CD4-positive, alpha-beta T cell treated with Interleukin-4 for 1 hour (primary cell): ENCODE results near the gene CDS1.
"Not testable (repeated sequence)": the region's sequence is repeated elsewhere in the genome, so short reads cannot be mapped to it uniquely, and the experiment has no call there.

Experiments used
- DNase-seq, 2 donors: peaks; one replicate each; pipeline ENCODE4 v3.0.0-alpha.2; 2020 to 2022

Gene CDS1

DNA sequence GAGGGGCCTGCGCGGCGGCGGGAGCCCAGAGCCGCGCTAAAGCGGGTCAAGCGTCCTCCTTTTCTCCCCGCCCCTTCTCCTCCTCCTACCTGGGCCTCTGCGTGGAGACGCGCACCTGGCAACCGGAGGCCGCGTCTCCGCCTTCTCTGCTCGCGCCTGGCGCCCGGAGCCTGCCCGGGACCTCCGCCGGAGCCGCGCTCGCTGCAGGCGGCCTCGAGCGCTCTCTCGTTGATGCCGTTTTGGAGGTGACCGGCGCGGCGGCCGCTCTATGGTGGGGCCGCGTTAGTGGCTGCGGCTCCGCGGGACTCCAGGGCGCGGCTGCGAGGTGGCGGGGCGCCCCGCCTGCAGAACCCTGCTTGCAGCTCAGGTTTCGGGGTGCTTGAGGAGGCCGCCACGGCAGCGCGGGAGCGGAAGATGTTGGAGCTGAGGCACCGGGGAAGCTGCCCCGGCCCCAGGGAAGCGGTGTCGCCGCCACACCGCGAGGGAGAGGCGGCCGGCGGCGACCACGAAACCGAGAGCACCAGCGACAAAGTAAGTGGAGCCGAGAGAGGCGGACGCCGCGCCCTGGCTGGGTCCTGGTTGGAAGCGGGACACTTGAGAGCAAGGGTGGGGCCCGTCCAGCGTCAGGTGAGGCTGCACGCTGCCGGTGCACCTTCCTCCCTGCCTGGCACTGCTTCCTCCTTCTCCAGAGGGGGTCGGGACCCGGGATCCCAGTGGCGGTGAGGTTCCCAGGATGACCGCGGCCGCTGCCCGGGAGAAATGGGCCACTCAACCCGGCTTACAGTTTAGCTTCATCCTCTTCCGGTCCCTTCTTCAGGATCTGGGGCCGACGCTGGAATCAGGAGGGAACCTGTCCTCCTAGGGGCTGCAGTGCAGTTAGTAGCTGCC is at the start of gene CDS1:
TSS of gene CDS1 (plus strand) at position 140 of the 888 bp plus-strand sequence. CDS start at position 415, 275 bp downstream.
- DNase-seq, result no peak

DNA sequence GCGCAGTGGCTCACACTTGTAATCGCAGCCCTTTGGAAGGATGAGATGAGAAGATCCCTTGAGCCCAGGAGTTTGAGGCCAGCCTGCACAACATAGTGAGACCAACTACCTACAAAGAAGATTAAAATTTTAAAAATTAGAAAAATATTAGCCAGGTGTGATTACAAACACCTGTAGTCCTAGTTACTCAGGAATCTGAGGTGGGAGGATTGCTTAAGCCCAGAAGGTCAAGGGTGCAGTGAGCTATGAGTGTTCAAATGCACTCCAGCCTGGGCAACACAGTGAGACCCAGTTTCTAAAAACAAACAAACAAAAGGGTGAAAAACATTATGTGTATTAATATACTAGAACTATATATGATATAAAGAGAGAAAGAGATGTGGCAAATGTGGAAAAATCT is 47.0 kb upstream of the CDS1 start:
- DNase-seq, result no peak

DNA sequence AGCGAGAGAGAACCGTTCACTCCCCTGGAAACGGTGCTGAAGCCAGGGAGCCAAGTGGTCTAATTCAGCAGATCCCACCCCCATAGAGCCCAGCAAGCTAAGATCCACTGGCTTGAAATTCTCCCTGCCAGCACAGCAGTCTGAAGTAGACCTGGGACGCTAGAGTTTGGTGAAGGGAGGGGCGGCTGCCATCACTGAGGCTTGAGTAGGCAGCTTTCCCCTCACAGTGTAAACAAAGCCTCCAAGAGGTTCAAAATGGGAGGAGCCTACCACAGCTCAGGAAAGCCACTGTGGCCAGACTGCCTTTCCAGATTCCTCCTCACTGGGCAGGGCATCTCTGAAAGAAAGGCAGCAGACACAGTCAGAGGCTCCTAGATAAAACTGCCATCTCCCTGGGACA is 37.8 kb upstream of the CDS1 start:
- no peak for DNase-seq

DNA sequence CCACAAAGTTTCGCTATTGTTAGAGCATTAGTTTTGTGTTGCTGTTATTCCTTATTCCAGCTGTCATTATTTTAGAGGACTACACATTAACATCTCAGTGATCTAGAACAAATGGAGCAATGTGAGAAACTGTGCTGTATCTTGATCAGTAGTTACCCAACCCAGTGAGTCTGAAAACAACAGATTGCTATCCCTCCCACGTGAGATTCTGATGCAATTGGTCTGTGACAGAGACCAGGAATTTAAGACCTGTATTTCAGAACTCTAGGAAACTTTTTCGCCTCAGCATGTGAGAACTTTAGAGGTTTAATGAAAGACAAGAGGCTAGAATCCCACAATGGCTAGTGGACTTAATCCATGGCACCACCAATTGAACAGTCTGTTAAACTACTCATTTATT is 35.7 kb upstream of the CDS1 start:
- no peak for DNase-seq

DNA sequence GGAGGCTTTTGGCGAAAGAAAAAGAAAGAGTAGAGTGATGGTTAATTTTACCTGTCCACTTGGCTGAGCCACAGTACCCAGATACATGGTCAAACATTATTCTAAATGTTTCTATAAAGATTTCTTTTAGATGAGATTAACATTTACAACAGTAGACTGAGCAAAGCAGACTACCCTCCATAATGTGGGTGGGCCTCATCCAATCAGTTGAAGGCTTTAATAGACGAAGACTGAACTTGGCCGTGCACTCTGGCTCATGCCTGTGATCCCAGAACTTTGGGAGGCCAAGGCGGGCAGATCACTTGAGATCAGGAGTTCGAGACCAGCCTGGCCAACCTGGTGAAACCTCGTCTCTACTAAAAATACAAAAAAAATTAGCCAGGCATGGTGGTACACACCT is 33.7 kb upstream of the CDS1 start:
- DNase-seq, result not testable (repeated sequence)

DNA sequence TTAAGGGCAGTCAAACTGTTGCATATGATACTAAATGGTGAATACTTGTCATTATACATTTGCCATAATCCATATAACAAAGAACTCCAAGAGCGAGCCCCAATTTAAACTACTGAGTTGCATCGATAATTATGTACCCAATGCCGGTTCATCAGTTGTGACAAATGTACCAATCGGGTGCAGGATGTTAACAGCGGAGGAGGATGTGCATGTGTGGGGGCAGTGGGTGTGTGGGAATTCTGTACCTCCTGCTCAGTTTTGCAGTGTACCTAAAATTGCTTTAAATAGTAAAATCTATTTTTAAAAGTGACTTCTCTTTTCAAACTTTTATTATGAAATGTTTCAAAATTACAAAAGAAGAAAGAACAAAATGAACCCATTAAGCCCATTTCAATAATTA is 20.8 kb upstream of the CDS1 start:
- DNase-seq, result no peak

DNA sequence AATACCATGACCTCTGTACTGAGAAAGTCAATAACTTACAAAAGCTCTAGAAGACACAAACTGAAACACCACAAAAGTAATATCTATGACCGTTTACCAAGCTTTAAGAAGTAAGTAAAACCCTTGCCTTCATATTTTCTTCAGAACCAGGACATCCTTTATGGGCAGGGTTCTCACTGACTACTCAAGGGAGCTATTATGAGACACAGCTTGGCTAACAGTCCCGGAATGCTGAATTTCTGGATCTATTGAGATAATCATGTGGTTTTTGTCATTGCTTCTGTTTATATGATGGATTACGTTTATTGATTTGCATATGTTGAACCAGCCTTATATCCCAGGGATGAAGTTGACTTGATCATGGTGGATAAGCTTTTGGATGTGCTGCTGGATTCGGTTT is 19.9 kb upstream of the CDS1 start:
- DNase-seq, result no peak

DNA sequence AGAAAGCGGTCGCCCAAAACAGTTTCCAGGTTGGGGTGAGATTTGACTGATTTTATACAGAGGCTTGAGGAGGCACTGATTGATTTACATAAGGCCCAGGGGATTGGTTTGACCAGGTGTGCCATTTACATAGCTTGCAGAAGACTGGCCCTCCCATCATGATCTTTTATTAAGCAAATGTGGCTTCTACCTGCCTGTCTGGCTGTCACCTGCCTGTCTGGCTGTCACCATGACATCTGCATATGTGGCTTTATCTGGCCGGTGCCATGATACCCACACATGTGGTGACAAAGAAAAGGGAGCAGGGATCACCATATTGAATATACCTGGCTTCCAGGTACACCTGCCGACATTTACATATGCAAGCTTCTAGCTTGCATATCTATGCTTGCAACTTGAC is 17.0 kb upstream of the CDS1 start:
- DNase-seq, result no peak

DNA sequence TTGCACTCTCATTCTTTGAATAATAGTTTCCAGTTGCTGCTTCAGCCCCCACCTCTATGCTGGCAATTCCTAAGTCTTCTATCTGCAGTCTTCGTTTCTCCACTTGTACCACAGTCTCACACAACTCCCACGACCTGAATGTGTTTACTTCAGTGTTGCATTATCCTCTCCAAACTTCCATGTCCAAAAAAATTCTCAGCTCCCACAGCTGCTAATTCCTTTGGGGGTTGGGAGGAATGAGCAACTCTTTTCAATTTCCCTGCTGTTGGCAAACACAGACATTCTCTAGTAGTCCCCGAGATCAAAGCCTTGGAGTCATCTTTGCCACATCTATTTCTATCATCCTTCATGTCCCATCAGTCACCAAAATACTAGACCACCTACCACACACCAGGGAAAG is 14.4 kb upstream of the CDS1 start:
- no peak for DNase-seq

DNA sequence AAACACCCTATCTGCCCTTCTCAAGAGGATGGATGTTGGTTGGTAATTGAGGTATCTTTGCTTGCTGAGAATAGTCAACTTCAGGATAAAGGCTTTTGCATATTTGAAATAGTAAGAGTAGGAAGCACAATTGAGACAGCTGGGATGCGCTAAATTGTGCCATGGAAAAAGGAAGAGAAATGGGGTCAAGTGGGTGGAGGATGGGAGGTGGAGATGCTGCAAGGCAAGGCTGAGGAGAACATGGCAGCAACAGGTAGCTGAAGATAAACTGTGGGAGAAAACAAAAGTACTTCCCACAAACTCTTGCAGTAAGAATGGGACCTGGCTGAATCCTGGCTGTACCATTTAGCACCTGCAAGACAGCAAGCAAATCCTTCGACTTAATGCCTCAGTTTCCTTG is 13.9 kb upstream of the CDS1 start:
- no peak for DNase-seq

DNA sequence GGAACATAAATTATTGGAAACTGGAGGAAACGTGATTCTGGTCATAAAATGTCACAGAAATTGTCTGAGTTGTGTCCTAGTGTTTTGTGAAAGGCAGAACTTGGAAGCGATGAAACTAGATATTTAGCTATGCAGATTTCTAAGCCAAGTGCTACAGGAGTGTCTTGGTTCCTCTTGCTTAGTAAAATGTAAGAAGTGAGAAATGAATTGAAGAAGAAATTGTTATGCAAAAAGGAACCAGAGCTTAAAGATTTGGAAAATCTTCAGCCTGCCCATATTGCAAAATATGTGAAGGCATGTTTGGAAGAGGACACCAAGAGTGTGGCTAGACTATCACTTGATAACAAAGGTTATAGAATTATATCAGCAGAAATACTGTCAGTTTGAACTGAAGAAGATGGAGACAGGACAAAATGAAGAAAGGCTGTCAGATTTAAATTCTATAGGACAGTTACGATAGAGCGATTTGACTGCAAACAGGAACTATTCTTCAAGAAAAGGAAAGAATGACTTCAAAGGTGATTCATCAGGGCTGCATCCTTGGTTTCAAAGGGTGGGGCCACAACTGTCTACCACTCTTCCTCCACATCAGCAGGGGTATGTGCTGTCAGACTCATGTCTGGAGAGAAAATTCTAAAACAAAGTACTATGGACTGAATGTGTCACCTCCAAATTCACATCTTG is 9.4 kb upstream of the CDS1 start:
- DNase-seq, result peak in 1 of 2 donors; percentile 33

DNA sequence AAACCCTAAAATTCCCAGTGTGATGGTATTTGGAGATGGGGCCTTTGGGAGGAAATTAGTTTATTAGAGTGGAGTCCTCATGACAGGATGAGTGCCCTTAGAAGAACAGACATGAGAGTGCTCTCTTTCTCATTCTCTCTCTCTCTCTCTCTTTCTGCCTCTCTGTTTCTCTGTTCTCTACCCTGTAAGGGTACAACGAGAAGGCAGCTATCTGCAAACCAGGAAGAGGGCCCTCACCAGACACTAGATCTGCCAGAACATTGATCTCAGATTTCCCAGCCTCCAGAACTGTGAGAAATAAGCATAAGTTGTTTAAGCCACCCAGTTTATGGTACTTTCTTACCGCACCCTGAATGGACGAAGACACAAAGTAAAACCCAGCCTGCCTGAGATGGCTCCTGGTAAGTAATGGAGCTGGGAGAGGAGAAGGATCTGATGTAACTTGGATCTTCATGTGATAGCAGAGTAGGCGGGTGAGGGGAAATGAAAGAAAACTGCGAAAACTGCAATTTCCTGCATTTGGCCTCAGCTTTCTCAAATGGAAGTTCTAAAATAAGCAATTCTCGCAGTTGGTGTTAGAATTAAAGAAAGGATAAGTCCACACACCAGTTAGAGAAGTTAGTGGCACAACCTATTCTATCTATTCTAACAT is 8.7 kb upstream of the CDS1 start:
- no peak for DNase-seq

DNA sequence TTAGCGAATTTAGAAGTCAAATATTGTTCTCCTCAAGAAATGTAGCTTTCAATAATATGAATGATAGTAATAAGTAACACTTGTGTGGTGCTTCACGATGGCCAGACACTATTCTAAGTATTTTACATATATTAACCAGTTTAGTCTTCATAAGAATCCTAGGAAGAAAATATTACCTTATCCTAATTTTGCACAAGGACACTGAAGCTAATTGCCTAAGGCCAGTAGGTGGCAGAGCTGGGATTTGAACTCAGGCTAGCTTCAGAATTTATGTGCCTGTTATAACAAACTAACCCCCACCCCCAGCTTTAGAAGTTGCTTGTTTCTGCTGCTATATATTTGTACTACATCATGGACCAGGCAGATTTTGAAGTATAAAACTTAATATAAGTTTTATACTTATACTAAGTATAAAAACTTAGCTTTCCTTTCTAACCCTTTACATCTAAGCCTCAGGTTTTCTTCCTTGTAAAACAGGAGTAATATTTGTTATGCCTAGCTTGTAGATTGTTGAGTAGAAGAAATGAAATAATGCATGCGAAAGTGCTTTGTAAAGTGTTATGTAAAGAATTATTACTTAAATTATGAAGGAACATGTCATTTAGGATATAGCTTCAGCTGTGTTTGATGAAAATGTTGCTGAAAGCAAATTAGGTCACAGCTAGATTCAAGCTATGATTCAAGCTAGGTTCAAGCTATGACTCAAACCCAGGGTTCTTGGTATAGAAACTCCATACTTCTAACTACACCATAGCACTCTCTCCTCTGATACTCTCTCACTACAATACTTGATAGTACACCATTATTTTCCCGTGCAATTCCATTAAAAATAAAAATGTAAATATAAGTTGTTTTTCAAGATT is 4.2 kb upstream of the CDS1 start:
- DNase-seq, result peak in 1 of 2 donors; percentile 14

DNA sequence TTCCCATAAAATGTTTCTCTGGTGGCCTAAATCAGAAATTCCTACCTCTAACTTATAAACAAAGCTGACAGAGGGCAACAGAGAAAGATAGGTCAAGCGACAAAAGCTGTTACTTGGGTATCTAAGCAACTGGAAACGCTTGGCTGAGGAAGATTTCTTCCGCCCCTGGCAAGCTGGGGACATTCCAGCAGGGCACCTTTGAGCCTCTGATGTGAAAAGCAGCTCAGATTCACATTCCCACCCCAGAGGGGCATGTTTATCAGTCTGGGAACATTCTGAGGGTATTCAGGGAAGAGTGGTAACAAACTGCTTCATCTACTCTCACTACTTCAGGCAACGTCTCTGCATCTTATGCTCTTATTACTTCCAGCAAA is 3.5 kb upstream of the CDS1 start:
- no peak for DNase-seq

DNA sequence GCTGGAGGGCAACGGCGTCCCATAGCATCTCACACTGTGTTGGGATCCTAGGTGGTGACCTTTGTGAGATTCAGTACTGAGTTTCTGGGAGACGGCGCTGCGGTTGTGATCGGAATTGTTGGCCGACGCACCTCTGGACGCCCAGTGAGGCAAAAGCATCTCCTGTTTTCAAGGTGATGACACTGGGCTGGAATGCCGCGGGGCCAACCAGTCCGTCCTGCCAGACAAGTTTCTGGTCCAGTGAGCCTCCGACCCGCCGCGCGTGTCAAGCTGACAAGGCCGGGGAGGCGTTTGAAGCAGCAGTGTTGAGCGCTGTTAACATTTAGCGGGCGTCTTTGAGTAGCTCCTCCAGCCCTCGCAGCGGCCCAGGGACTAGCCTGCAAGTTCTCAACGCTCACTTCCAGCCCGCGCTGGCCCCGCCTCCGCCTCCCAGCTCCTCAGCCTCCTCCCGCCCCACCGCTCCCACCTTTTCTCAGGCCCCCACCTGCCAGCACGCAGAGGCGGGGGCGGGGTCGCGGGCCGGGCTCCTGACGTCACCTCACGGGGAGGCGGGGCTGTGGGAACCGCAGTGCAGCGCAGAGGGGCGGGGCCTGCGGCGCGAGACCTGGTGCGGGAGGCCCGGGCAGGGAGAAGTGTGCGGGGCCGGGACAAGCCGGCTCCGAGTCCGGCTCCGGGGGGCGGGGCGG is 482 bp upstream of the CDS1 start:
- peak; percentile 85 to 91 for DNase-seq

DNA sequence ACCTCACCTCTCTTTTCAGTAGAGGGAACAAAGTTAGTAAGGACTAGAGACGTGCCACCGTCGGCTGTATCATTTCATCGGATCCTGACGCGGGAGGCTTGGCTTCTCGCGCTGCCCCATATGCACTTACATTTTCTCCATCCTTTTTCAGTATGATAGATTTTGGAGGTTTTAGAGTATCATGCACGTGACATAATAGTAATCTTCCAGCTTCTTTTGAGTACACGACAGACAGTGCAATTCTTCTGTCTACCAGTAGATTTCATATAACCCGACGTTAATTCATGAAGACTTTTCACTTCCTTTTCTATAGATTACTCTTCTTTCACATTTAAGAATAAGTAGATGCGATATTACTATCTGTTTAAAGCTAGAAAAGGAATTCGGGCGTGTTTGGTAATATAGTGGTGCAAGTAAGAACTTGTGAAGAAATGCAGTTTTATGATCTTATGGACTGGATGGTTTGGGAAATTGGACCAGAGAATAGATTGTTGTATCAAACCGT is 1.0 kb downstream of the CDS1 start:
- DNase-seq, result peak in 1 of 2 donors; percentile 20

DNA sequence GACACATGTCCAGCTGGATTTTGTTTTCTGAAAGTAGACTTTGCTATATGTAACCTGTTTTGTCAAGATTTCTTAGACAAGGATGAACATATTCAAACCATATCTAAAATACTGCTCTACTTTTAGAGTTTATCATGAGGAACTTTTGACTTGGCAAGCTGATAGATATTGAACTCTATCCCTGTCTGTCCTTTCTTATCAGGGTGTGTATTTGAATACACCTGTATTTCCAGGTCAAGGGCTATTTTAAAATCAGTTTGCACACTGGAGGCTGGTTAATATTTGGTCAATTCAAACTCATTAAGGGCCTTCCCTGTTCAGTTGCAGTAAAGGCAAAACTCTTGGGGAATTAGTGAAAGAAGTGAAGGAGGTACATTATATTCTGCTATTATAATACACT is 2.3 kb downstream of the CDS1 start:
- no peak for DNase-seq

DNA sequence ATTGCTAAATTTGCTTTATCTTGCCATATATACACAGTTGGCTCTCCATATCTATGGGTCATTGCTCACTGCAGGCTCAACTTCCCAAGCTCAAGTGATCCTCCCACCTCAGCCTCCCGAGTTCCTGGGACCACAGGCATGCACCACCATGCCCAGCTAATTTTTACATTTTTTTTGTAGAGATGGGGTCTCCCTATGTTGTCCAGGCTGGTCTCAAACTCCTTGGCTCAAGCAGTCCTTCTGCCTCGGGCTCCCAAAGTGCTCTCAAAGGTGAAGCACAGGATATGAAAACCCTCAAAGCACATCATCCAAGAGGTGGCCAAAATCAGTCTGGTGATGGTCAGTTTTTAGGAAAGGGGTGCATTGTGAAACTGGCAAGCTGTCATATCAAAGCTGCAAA is 11.8 kb downstream of the CDS1 start:
- DNase-seq, result no peak

DNA sequence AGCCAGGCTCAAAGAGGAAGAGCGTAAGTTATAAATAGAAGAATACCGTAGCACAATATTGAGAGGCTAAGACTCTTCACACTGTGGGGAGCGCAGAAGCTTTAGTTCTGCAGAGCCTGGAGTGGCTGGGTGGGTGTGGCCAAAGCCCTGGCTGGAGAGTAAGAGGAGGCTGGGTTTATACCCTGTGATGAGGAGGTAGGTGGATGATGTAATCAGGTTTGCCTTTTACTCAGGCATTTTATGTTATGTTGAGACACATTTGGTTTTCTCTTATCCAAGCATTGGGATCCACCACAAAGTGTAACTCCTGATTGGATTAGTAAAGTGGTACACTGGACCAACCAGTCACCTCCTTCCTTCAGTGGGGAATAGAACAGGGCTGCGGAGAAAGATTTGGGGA is 13.9 kb downstream of the CDS1 start:
- no peak for DNase-seq

DNA sequence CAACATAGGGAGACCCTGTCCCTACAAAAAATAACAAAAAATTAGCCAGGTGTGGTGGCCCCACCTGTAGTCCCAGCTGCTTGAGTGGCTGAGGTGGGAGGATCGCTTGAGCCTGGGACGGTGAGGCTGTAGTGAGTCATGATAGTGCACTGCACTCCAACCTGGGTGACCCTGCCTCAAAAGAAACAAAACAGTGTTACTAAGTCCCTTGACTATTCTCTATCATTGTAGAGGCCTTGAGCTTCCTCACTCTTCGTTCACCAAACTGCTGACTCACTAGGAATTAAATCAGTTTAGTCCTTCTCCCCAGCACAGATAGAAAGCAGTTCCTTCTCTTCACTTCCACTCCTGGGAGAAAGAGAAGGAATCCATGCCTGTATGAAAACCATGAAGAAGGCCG is 14.5 kb downstream of the CDS1 start:
- DNase-seq, result no peak

DNA sequence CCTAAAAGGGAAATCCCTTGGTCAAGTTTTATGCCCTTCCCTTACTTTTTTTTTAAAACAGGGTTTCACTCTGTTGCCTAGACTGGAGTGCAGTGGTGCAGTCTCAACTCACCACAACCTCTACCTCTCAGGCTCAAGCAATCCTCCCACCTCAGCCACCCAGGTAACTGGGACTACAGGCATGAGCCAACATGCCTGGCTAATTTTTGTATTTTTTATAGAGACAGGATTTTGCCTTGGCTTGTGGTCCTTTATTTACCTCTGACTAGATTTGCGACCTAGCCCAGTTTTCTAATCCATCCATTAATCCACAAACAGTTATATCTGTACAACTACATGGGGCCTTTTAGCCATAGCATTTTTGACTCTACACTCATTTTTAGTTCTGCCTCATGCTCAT is 23.7 kb downstream of the CDS1 start:
- no peak for DNase-seq

DNA sequence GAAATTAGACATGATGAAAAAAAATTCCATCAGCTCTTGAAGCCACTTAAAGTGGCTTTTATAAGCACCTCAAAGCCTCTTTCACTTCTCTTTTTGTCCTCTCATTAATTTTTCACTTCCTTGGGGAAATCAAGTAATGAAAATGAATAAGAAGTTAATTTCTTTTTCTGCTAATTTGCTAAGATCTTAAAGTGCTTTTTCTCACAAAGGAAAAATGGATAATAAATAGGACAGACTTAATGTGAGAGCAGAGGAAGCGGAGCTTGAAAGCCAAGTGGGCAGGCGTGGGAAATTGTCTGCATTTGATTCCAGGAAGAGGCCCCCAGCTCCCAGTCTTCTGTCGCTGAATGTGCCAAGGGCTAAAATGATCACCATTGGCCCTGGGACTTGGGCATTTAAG is 28.6 kb downstream of the CDS1 start:
- DNase-seq, result no peak
